ENCODE results near the gene LRRC15. TPM values are rescaled to one million over a fixed set of nuclear protein-coding genes. Genes with fewer than 3 reads are reported as not detected.

The LRRC15 gene
- polyA plus RNA-seq, 2 of the 4 experiments (the other 2 are of a cell fraction), result 0.05 to 0.14 TPM

Other genes starting within 250 kb of the LRRC15 start
- gene HES1, start 233.6 kb downstream of the LRRC15 start, polyA plus RNA-seq (2011; rRNA removed), result 34.5 and 66.6 TPM in 2 replicates
- gene HES1, start 233.6 kb downstream of the LRRC15 start, polyA plus RNA-seq (2017; fragmentation: RNase III; extraction: RNeasy Plus Mini Kit Qiagen cat#74134 plus additional on column Dnase treatment), result 6.1 to 8.5 TPM (median 8.3 TPM) in 3 replicates
- not detected in 2 replicates for gene CPN2, start 18.4 kb downstream of the LRRC15 start, polyA plus RNA-seq (2011; rRNA removed)
- gene CPN2, start 18.4 kb downstream of the LRRC15 start, polyA plus RNA-seq (2017; fragmentation: RNase III; extraction: RNeasy Plus Mini Kit Qiagen cat#74134 plus additional on column Dnase treatment), result not detected in 3 replicates
- not detected in 2 replicates for gene GP5, start 29.5 kb upstream of the LRRC15 start, polyA plus RNA-seq (2011; rRNA removed)
- gene GP5, start 29.5 kb upstream of the LRRC15 start, polyA plus RNA-seq (2017; fragmentation: RNase III; extraction: RNeasy Plus Mini Kit Qiagen cat#74134 plus additional on column Dnase treatment), result 0.03 TPM in 1 of 3 replicates, not detected in the others
- 84.5 and 102 TPM in 2 replicates for gene ATP13A3, start 117.3 kb upstream of the LRRC15 start, polyA plus RNA-seq (2011; rRNA removed)
- 57.2 to 64.2 TPM (median 63.6 TPM) in 3 replicates for gene ATP13A3, start 117.3 kb upstream of the LRRC15 start, polyA plus RNA-seq (2017; fragmentation: RNase III; extraction: RNeasy Plus Mini Kit Qiagen cat#74134 plus additional on column Dnase treatment)